PFSK-1 (cell line): ENCODE data around the gene FUNDC2.

Experiments used
- POLR2AphosphoS5 ChIP-seq: IDR thresholded peaks from 2 replicates; pipeline ENCODE4 v1.6.1; 2012; ENCODE audit warnings: low read depth, mild to moderate bottlenecking, control low read depth, low read length, moderate library complexity
- REST ChIP-seq, 2 experiments: IDR thresholded peaks; 2 replicates each; pipeline versions ENCODE4 v1.6.1 to v1.8.0; 2011 to 2012; ENCODE audit warnings: low read depth in 2 of 2, low read length in 2 of 2, control low read depth in 1 of 2, inconsistent platforms in 1 of 2, mild to moderate bottlenecking in 1 of 2, moderate library complexity in 1 of 2; ENCODE audit not compliant: insufficient read depth in 1 of 2
- SIN3A ChIP-seq: IDR thresholded peaks from 2 replicates; pipeline ENCODE4 v1.6.1; 2012; ENCODE audit warnings: mild to moderate bottlenecking, low read length, moderate library complexity, borderline replicate concordance; ENCODE audit not compliant: insufficient read depth

- TF ChIP-seq SIN3A (no peak), REST (IDR thresholded peaks at IDR 0.05; ENCODE audit: insufficient read depth in 1 of 2, low read depth in 2 of 2, low read length in 2 of 2) (no peak), POLR2AphosphoS5 (no peak)
Measured at GRCh38 chrX:155061760-155062159, 35.1 kb downstream of the FUNDC2 start.
